Endothelial cell of umbilical vein (primary cell): Measurements from ENCODE around the gene NCOA5. TPM values are rescaled to one million over a fixed set of nuclear protein-coding genes. Genes with fewer than 3 reads are reported as not detected.

Source experiments
- BruUV-seq: library from RNA; stranded (reverse); fragments of 400-500 nt; replicated peaks from 2 replicates; lab custom pipeline; 2021; lab: Mats Ljungman, UMichigan
- CTCF ChIA-PET: fragments of 300-600, 350-600 bp; sonication (Branson Sonifier 250); formaldehyde crosslinking; loops from one replicate; lab custom pipeline; 2021; ENCODE audit warnings: antibody characterized with exemption, inconsistent platforms; lab: Charles Lee
- POLR2A ChIA-PET: fragments of 300-600, 350-600 bp; sonication (Branson Sonifier 250); formaldehyde crosslinking; loops from one replicate; lab custom pipeline; 2021; ENCODE audit warnings: antibody characterized with exemption, inconsistent platforms; lab: Charles Lee
- DNase-seq: peaks from one replicate; pipeline ENCODE4 v3.0.0-alpha.2; 2011; ENCODE audit warnings: low read depth, low spot score
- FAIRE-seq: peaks from 2 replicates; lab custom pipeline; 2011; peaks lifted over from hg19 to GRCh38; lab: Jason Lieb, UNC
- H2AFZ ChIP-seq: 2 replicates; pipeline ENCODE4 v1.6.0; 2012; ENCODE audit warnings: low read depth, low read length, control low read depth, inconsistent platforms
- H3K27ac ChIP-seq: 2 replicates; pipeline ENCODE4 v1.5.1; 2011; ENCODE audit warnings: low read depth, mild to moderate bottlenecking, control low read depth, low read length, moderate library complexity; ENCODE audit not compliant: insufficient read depth
- H3K27me3 ChIP-seq, 2 experiments: 2 replicates each; pipeline versions ENCODE4 v1.6.0 to v1.6.1; 2011; ENCODE audit warnings: low read length in 2 of 2, mixed read lengths in 1 of 2; ENCODE audit not compliant: control insufficient read depth in 2 of 2, insufficient read depth in 2 of 2
- H3K36me3 ChIP-seq, 2 experiments: 2 replicates in 1 of 2; 3 replicates in 1 of 2; pipeline ENCODE4 v1.5.1; 2011; ENCODE audit warnings: low read length in 2 of 2, mild to moderate bottlenecking in 1 of 2, moderate library complexity in 1 of 2; ENCODE audit not compliant: control insufficient read depth in 2 of 2, insufficient read depth in 2 of 2; ENCODE audit errors: extremely low read depth in 1 of 2
- H3K4me1 ChIP-seq: 3 replicates; pipeline ENCODE4 v1.5.1; 2011; ENCODE audit warnings: mild to moderate bottlenecking, low read length; ENCODE audit not compliant: control insufficient read depth, insufficient read depth; ENCODE audit errors: extremely low read depth
- H3K4me2 ChIP-seq: 2 replicates; pipeline ENCODE4 v1.6.1; 2011; ENCODE audit warnings: low read length, control low read depth, mixed read lengths; ENCODE audit not compliant: insufficient read depth
- H3K4me3 ChIP-seq, 3 experiments: fragments of 200-600 bp in 1 of 3; sonication (generic), shearing (Covaris generic) in 1 of 3; replicated peaks in 1 of 3; 2 replicates each; pipeline ENCODE4 v1.5.1; 2011 to 2016; ENCODE audit warnings: control low read depth in 3 of 3, low read length in 3 of 3, mild to moderate bottlenecking in 2 of 3, inconsistent platforms in 1 of 3, low read depth in 1 of 3, moderate library complexity in 1 of 3; ENCODE audit not compliant: insufficient read depth in 1 of 3
- H3K79me2 ChIP-seq: 2 replicates; pipeline ENCODE4 v1.6.0; 2012; ENCODE audit warnings: low read length, inconsistent platforms; ENCODE audit not compliant: control insufficient read depth, insufficient read depth
- H3K9ac ChIP-seq: replicated peaks from 2 replicates; pipeline ENCODE3; 2011; ENCODE audit warnings: low read length, control low read depth; ENCODE audit not compliant: insufficient read depth; ENCODE audit errors: extremely low read depth
- H3K9me1 ChIP-seq: replicated peaks from 3 replicates; pipeline ENCODE4 v1.6.0; 2011; ENCODE audit warnings: mild to moderate bottlenecking, low read length; ENCODE audit not compliant: control insufficient read depth, insufficient read depth; ENCODE audit errors: extremely low read depth
- H3K9me3 ChIP-seq: replicated peaks from 2 replicates; pipeline ENCODE4 v1.5.1; 2012; ENCODE audit warnings: low read length, inconsistent platforms; ENCODE audit not compliant: control insufficient read depth, insufficient read depth
- H4K20me1 ChIP-seq: replicated peaks from 2 replicates; pipeline ENCODE3; 2011; ENCODE audit warnings: mild to moderate bottlenecking, low read length; ENCODE audit not compliant: control insufficient read depth, insufficient read depth; ENCODE audit errors: extremely low read depth
- EZH2 ChIP-seq: IDR thresholded peaks from 2 replicates; pipeline ENCODE4 v1.6.1; 2012; ENCODE audit warnings: borderline replicate concordance, low read depth, mild to moderate bottlenecking, moderate library complexity, low read length, inconsistent platforms; ENCODE audit not compliant: severe bottlenecking
- FOS ChIP-seq: IDR thresholded peaks from 2 replicates; pipeline ENCODE4 v1.6.1; 2011; ENCODE audit warnings: mild to moderate bottlenecking, low read length, moderate library complexity, borderline replicate concordance; ENCODE audit not compliant: insufficient read depth
- GATA2 ChIP-seq: IDR thresholded peaks from 2 replicates; pipeline ENCODE4 v1.7.0; 2011; ENCODE audit warnings: low read depth, mild to moderate bottlenecking, moderate library complexity, mixed read lengths, low read length; ENCODE audit not compliant: insufficient read length, insufficient read depth
- JUN ChIP-seq: IDR thresholded peaks from 2 replicates; pipeline ENCODE4 v1.6.1; 2011; ENCODE audit warnings: borderline replicate concordance, low read depth; ENCODE audit not compliant: insufficient read length, insufficient read depth
- POLR2A ChIP-seq: IDR thresholded peaks from 2 replicates; pipeline ENCODE4 v1.6.1; 2012; ENCODE audit warnings: low read depth, mild to moderate bottlenecking, control low read depth, low read length
- dilution Hi-C: fragments of 300-500 bp; cut with MboI; formaldehyde crosslinking; loops from one replicate; pipeline ENCODE4 v1.15.0; 2019; ENCODE audit warnings: low sequenced_read_pairs; ENCODE audit not compliant: extremely low pct_ligation_motif_present
- intact Hi-C: fragments of 100-400 bp; cut with micrococcal nuclease; formaldehyde crosslinking; loops from one replicate; pipeline ENCODE4 v1.10.0; 2022
- polyA plus RNA-seq, 4 experiments: library from polyadenylated mRNA; depleted of rRNA in 3 of 4; stranded (reverse) in 3 of 4; unstranded in 1 of 4; fragments of >200 nt; gene quantifications; 2 replicates each; pipeline versions ENCODE4 v1.2.1 to v1.2.3, GENCODE V29; 2011 to 2012; ENCODE audit warnings: missing spikeins in 1 of 4
- total RNA-seq: library from RNA; stranded (reverse); gene quantifications from 2 replicates; pipeline ENCODE4 v1.2.3, GENCODE V29; 2021
- TF ChIP-seq, protein P1 (sequence below): IDR thresholded peaks from 2 replicates; pipeline ENCODE4 v1.6.1; 2011; ENCODE audit not compliant: insufficient read depth, insufficient read length
- TF ChIP-seq, protein P2 (sequence below), 2 donors: IDR thresholded peaks; 1 replicate in 1 of 2; 2 replicates in 1 of 2; pipeline ENCODE4 v1.5.1; 2011; ENCODE audit warnings: low read length in 2 of 2, mild to moderate bottlenecking in 2 of 2, moderate library complexity in 2 of 2, control low read depth in 1 of 2, inconsistent platforms in 1 of 2, low read depth in 1 of 2; ENCODE audit not compliant: insufficient read depth in 1 of 2; ENCODE audit errors: extremely low read depth in 1 of 2

NCOA5 gene
- total and polyA plus RNA-seq, 2 donors (not counting 3 experiments of a cell fraction or from before 2014, with no cell fraction given) = 32.0 to 39.5 TPM

DNA sequence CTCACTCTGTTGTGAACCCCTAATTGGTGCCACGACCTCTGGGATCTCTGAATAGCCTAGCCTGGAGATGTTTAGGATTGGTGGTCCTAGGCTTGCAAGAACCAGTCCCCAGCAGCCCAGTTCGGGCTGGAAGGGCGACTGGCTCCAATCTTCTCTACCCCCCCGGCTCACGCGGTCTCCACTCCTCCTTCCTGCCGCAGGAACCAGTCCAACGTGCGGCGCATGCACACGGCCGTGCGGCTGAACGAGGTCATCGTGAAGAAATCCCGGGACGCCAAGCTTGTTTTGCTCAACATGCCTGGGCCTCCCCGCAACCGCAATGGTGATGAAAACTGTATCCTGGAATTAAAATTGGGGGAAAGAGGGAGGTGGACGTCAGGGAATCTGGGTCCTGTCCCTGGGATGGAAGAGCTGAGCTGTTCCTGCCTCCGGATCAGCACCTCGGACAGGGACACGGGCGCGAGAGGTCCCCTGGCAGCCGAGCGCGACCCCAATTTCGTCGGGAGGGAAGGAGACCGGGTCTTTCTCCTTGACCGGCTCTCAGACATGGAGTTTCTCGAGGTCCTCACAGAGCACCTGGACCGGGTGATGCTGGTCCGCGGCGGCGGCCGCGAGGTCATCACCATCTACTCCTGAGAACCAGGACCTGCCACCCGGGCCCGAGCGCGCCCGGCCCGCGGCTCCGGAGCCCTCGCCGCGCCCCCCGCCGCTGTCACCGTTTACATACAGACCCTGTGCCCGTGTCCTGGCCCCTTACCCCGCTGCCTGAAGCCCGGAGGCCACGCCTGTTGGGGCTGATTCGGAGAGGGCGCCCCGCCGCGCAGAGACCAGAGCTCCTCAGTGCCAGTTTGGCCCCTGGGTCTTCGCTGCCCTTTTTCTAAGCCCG lies 32.5 kb downstream of the NCOA5 start:
- H3K9me3 ChIP-seq = no peaks in the 10 kb centered on the region
- ChIA-PET POLR2A (no interaction called here), CTCF (interaction anchor here (0.7 to 3.0 kb wide), 23 partner anchors 9 to 381 kb away, joined by 3 to 27 read pairs (median 7); partner anchors contain the start of gene SLC12A5)
- no peak for TF ChIP-seq FOS
- TF ChIP-seq POLR2A = no peak
- TF ChIP-seq EZH2 = peak; percentile 60
- peak; percentile 70 for FAIRE-seq
- intact Hi-C loops = loop anchor here (1.0 to 5.0 kb wide), 2 partner anchors 16 to 35 kb away; no protein-coding TSS in a partner anchor
- H3K4me3 ChIP-seq = no peak overlapping the region
- H3K9me1 ChIP-seq = no peaks in the 10 kb centered on the region
- dilution Hi-C loops = no loop called here
- H3K27me3 ChIP-seq = peaks cover 2 to 23% of the 10 kb centered on the region in 2 experiments
- no peak overlapping the region for H3K27ac ChIP-seq
- peaks cover 2% of the 10 kb centered on the region in 2 experiments for H3K36me3 ChIP-seq
- H4K20me1 ChIP-seq = no peaks in the 10 kb centered on the region
- peaks cover 27% of the 10 kb centered on the region for H3K4me1 ChIP-seq
- H3K4me2 ChIP-seq = peak overlapping the region; percentile 6
- no TSS peak for BruUV-seq
- DNase-seq = peak; percentile 42
- no peak overlapping the region for H3K9ac ChIP-seq
- H2AFZ ChIP-seq = no peak overlapping the region
- H3K79me2 ChIP-seq = no peaks in the 10 kb centered on the region

DNA sequence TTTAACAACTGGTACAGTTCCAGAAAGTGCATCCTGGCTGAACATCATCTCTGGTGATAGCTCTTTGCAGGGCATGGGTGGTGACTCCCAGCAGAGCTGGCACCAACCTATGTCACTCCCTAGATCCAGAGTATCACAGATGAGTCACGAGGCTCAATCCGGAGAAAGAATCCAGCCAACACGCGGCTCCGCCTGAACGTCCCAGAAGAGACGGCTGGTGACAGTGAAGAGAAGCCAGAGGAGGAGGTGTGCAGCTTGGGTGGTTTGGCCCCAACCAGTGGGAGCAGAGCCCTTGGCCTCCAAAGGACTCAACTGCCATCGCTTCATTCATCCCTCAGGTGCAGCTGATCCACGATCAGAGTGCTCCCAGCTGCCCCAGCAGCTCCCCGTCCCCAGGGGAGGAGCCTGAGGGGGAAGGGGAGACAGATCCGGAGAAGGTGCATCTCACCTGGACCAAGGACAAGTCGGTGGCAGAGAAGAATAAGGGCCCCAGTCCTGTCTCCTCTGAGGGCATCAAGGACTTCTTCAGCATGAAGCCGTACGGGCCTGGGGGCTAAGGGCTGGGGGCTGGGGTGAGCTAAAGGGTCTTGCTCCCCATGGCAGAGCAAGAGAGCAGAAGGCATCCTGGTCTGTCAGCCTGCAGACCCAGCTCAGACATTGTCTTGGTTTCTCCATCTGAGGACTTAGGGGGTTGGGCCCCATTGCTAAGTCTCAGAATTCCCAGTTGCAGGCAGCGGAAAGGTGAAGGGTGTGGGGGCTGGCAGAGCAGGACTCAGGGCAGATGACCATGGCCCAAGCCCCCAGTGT lies 33.5 kb downstream of the NCOA5 start:
- Histone ChIP-seq H3K4me2 (no peak overlapping the region), H3K4me1 (peaks cover 24% of the 10 kb centered on the region), H3K27ac (no peak overlapping the region), H3K79me2 (no peaks in the 10 kb centered on the region), H3K27me3 (peaks cover 2 to 23% of the 10 kb centered on the region in 2 experiments), H2AFZ (no peak overlapping the region), H3K9me1 (no peaks in the 10 kb centered on the region), H4K20me1 (no peaks in the 10 kb centered on the region), H3K9ac (no peak overlapping the region), H3K36me3 (no peaks in the 10 kb centered on the region), H3K4me3 (no peak overlapping the region), H3K9me3 (no peaks in the 10 kb centered on the region)
- DNase-seq (no peak), FAIRE-seq (no peak)
- ChIA-PET CTCF (interaction anchor here (1.0 to 2.8 kb wide), 3 partner anchors 15 to 42 kb away, joined by 3 to 27 read pairs (median 3); no protein-coding TSS in a partner anchor), POLR2A (no interaction called here)
- TF ChIP-seq POLR2A (no peak), GATA2 (no peak), JUN (no peak)
- TF ChIP-seq, protein P1, sequence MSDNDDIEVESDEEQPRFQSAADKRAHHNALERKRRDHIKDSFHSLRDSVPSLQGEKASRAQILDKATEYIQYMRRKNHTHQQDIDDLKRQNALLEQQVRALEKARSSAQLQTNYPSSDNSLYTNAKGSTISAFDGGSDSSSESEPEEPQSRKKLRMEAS = no peak
- TF ChIP-seq, protein P2, sequence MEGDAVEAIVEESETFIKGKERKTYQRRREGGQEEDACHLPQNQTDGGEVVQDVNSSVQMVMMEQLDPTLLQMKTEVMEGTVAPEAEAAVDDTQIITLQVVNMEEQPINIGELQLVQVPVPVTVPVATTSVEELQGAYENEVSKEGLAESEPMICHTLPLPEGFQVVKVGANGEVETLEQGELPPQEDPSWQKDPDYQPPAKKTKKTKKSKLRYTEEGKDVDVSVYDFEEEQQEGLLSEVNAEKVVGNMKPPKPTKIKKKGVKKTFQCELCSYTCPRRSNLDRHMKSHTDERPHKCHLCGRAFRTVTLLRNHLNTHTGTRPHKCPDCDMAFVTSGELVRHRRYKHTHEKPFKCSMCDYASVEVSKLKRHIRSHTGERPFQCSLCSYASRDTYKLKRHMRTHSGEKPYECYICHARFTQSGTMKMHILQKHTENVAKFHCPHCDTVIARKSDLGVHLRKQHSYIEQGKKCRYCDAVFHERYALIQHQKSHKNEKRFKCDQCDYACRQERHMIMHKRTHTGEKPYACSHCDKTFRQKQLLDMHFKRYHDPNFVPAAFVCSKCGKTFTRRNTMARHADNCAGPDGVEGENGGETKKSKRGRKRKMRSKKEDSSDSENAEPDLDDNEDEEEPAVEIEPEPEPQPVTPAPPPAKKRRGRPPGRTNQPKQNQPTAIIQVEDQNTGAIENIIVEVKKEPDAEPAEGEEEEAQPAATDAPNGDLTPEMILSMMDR (IDR thresholded peaks at IDR 0.05; ENCODE audit: extremely low read depth in 1 of 2, insufficient read depth in 1 of 2, low read depth in 1 of 2, low read length in 2 of 2) = no peak
- intact Hi-C loops (loop anchor here (5.0 kb wide), 1 partner anchor 34 kb away; no protein-coding TSS in a partner anchor), dilution Hi-C loops (no loop called here)
- no TSS peak for BruUV-seq
